ENCODE data around the gene NOS3. TPM values are rescaled to one million over a fixed set of nuclear protein-coding genes. Genes with fewer than 3 reads are reported as not detected.
A peak's percentile ranks its signal among the peaks of the same experiment; 100 is the strongest.

The NOS3 gene
- total RNA-seq, 4 donors from 2014 or later, result 6.6 to 50.1 (median 15.8) TPM

GRCh38 chr7:151060416-151061212 lies 69.8 kb downstream of the NOS3 start:
- H3K4me3 ChIP-seq, result peak overlapping the region; percentile 71 to 82
- intact Hi-C loops (cut with DNase I; ENCODE audit: low total_unique reads), result no loop called here
- peaks cover 0 to 33% of the 10 kb centered on the region in 2 donors for H3K4me1 ChIP-seq
- H3K27ac ChIP-seq, result peak overlapping the region; percentile 98 to 99
- H3K36me3 ChIP-seq, result no peaks in the 10 kb centered on the region
- no peaks in the 10 kb centered on the region for H3K27me3 ChIP-seq
- peak; percentile 47 to 53 for DNase-seq
- TF ChIP-seq CTCF (IDR thresholded peaks at IDR 0.05), result no peak
- no peak for TF ChIP-seq POLR2A (IDR thresholded peaks at IDR 0.05)
- no peaks in the 10 kb centered on the region for H3K9me3 ChIP-seq

DNA sequence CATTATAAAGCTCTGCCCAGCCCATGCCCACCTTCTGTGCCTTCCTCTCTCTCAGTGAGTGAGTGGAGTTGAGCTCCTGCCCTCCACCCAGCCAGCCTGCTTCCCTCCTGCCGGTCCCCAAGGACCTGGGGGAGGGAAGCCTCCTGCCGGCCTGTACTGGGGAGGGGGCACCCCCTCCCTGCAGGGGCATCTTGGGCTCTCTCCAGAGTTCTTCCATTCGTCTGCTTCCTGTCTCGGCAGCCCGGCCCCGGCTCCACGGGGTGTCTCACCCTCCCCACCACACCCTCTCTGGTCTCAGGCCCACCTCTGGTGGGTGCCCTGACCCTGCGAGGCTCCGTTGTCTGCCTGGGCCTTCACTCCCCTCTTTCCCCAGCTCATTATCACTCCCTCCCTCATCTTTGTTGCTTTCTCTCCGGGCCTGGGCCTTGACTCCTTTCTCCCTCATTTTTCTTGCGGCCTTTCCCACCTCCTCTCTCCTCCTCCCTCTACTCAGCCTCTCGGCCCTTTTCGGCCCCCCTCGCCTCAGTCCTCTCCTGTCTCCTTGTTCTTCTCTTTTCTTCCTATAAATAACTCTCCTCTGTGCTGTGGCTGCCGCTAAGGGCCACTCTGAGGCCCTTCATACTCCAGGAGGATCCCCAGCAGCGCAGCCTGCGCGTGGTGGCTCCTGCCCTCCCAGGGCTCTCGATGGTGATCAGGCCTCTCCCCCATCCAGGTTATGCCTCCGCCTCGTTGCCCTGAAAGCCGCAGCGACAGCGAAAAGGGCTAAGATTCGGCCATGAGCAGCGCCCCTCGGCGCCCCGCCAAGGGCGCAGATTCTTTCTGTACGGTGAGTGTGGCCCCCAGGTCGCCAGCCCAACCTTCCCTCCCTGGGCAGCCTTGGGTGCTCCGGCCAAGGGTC lies 70.6 kb downstream of the NOS3 start:
- TF ChIP-seq POLR2A (IDR thresholded peaks at IDR 0.05) (no peak), CTCF (IDR thresholded peaks at IDR 0.05) (no peak)
- peak overlapping the region; percentile 98 to 99 for H3K27ac ChIP-seq
- no peaks in the 10 kb centered on the region for H3K36me3 ChIP-seq
- no peaks in the 10 kb centered on the region for H3K9me3 ChIP-seq
- H3K27me3 ChIP-seq, result no peaks in the 10 kb centered on the region
- peak in 1 of 2 donors; percentile 39 for DNase-seq
- peaks cover 0 to 33% of the 10 kb centered on the region in 2 donors for H3K4me1 ChIP-seq
- H3K4me3 ChIP-seq, result peak overlapping the region in 1 of 2 donors; percentile 71
- intact Hi-C loops (cut with DNase I; ENCODE audit: low total_unique reads), result no loop called here

- TF ChIP-seq POLR2A (IDR thresholded peaks at IDR 0.05) (no peak), CTCF (IDR thresholded peaks at IDR 0.05) (no peak)
- Histone ChIP-seq H3K27ac (peak overlapping the region; percentile 98 to 99), H3K4me1 (peaks cover 0 to 29% of the 10 kb centered on the region in 2 donors), H3K36me3 (no peaks in the 10 kb centered on the region), H3K9me3 (no peaks in the 10 kb centered on the region), H3K4me3 (no peak overlapping the region), H3K27me3 (no peaks in the 10 kb centered on the region)
- intact Hi-C loops (cut with DNase I; ENCODE audit: low total_unique reads), result no loop called here
- no peak for DNase-seq
Observed at GRCh38 chr7:151062111-151062398, 71.2 kb downstream of the NOS3 start.

GRCh38 chr7:151062399-151063211 lies 71.8 kb downstream of the NOS3 start:
- intact Hi-C loops (cut with DNase I; ENCODE audit: low total_unique reads), result no loop called here
- Histone ChIP-seq H3K4me1 (peaks cover 0 to 24% of the 10 kb centered on the region in 2 donors), H3K27ac (peak overlapping the region; percentile 98 to 99)

More at GRCh38 chr7:151062399-151063211, 71.8 kb downstream of the NOS3 start:
- TF ChIP-seq CTCF (IDR thresholded peaks at IDR 0.05), result no peak
- TF ChIP-seq POLR2A (IDR thresholded peaks at IDR 0.05), result no peak
- peak; percentile 47 to 62 for DNase-seq
- Histone ChIP-seq H3K4me3 (peak overlapping the region in 1 of 2 donors; percentile 24), H3K36me3 (no peaks in the 10 kb centered on the region), H3K27me3 (no peaks in the 10 kb centered on the region), H3K9me3 (no peaks in the 10 kb centered on the region)

Data from uterus (tissue), 4 donors.